CD4-positive, alpha-beta T cell (primary cell): ENCODE results near the gene CIB4. TPM values are rescaled to one million over a fixed set of nuclear protein-coding genes. Genes with fewer than 3 reads are reported as not detected.

ENCODE experiments used
- ATAC-seq: fragments of 200-7000 bp; cut with Tn5 transposase; one replicate; pipeline ENCODE4 v1.10.0; 2022; ENCODE audit warnings: mild to moderate bottlenecking; ENCODE audit not compliant: poor library complexity
- CTCF ChIA-PET: fragments of 350-600 bp; sonication (Branson Sonifier 250); formaldehyde crosslinking; loops from one replicate; lab custom pipeline; 2021; ENCODE audit warnings: antibody characterized with exemption, inconsistent platforms; lab: Charles Lee
- POLR2A ChIA-PET: fragments of 350-600 bp; sonication (Branson Sonifier 250); formaldehyde crosslinking; loops from one replicate; lab custom pipeline; 2021; ENCODE audit warnings: antibody characterized with exemption, inconsistent platforms; lab: Charles Lee
- DNase-seq, 14 experiments: peaks; one replicate each; pipeline ENCODE4 v3.0.0-alpha.2; 2013 to 2020; ENCODE audit warnings: mixed read lengths in 2 of 14
- H3K27ac ChIP-seq, 2 donors: one replicate each; pipeline versions ENCODE4 v1.5.1 to v1.7.0; 2013; ENCODE audit warnings: low read length in 2 of 2, low read depth in 1 of 2, mild to moderate bottlenecking in 1 of 2
- H3K27me3 ChIP-seq, 2 experiments: 1 replicate in 1 of 2; 2 replicates in 1 of 2; pipeline versions ENCODE4 v1.6.1 to v1.7.0; 2013; ENCODE audit warnings: low read length in 2 of 2, control low read depth in 1 of 2, mild to moderate bottlenecking in 1 of 2, moderate library complexity in 1 of 2; ENCODE audit not compliant: insufficient read depth in 2 of 2, control insufficient read depth in 1 of 2
- H3K36me3 ChIP-seq: one replicate; pipeline ENCODE4 v1.6.1; 2013; ENCODE audit warnings: low read length, control low read depth; ENCODE audit not compliant: insufficient read depth
- H3K4me1 ChIP-seq: one replicate; pipeline ENCODE4 v1.6.1; 2013; ENCODE audit warnings: low read length, control low read depth; ENCODE audit not compliant: insufficient read depth
- H3K4me3 ChIP-seq: one replicate; pipeline ENCODE4 v1.5.1; 2013; ENCODE audit warnings: mild to moderate bottlenecking, low read length, moderate library complexity
- H3K9me3 ChIP-seq, 2 experiments: 1 replicate in 1 of 2; 2 replicates in 1 of 2; pipeline versions ENCODE4 v1.6.1 to v1.7.0; 2013; ENCODE audit warnings: low read length in 2 of 2, mild to moderate bottlenecking in 2 of 2, control low read depth in 1 of 2, moderate library complexity in 1 of 2; ENCODE audit not compliant: control insufficient read depth in 1 of 2, insufficient read depth in 1 of 2
- H3K27ac Mint-ChIP-seq: one replicate; pipeline ENCODE4 v1.8.0; 2020; ENCODE audit warnings: mixed read lengths
- H3K27me3 Mint-ChIP-seq: one replicate; pipeline ENCODE4 v1.8.0; 2021; ENCODE audit warnings: mixed read lengths
- H3K36me3 Mint-ChIP-seq: one replicate; pipeline ENCODE4 v1.8.0; 2021; ENCODE audit warnings: low read depth, mixed read lengths
- H3K4me1 Mint-ChIP-seq: one replicate; pipeline ENCODE4 v1.8.0; 2021; ENCODE audit warnings: low read depth, mixed read lengths
- H3K4me3 Mint-ChIP-seq: one replicate; pipeline ENCODE4 v1.8.0; 2020; ENCODE audit warnings: mild to moderate bottlenecking, mixed read lengths
- H3K9me3 Mint-ChIP-seq: one replicate; pipeline ENCODE4 v1.8.0; 2020; ENCODE audit warnings: mixed read lengths
- intact Hi-C, 2 experiments: fragments of 100-400 bp; cut with DNase I in 1 of 2; cut with micrococcal nuclease in 1 of 2; formaldehyde crosslinking; loops; one replicate each; pipeline versions ENCODE4 v1.15.1 to v1.9.0; 2023 to 2025; cut with DNase I, micrococcal nuclease
- total RNA-seq, 174 experiments: library from RNA in 2 of 174; stranded (reverse) in 2 of 174; gene quantifications; one replicate each; pipeline ENCODE4 v1.2.3 and lab custom pipeline; 2021 to 2026
- TF ChIP-seq, protein P1 (sequence below): fragments of 200-600 bp; IDR thresholded peaks from one replicate; pipeline ENCODE4 v1.8.0; 2022; ENCODE audit warnings: antibody characterized with exemption, mild to moderate bottlenecking

Gene CIB4
- total RNA-seq, 2 experiments from 2014 or later = not detected

GRCh38 chr2:26682155-26682554 lies 41.0 kb upstream of the CIB4 start:
- CTCF ChIA-PET = no interaction called here
- intact Hi-C loops = no loop called here

DNA sequence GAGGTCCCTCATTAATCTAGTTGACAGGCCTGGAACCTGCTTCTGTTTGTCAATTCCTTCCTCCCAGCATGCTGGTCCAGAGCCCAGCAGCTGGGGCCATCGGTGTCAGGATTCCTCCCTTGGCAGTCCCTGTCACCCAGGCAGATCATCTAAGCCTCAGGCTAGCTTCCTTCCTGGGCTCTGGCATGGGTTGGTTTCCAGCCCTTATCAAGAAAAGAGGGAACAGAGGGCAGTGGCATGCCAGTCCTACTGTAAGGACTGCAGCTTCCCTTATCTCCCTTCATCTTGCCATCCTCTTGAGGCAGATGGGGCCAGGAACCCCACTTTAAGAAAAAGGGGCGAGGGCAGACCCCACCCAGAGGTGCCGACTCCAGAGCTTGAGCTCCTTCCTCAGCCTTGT lies 40.5 kb upstream of the CIB4 start:
- Mint-ChIP-seq H3K4me1 (no peaks in the 10 kb centered on the region), H3K9me3 (no peaks in the 10 kb centered on the region), H3K27me3 (peaks cover 56% of the 10 kb centered on the region), H3K4me3 (no peak overlapping the region), H3K36me3 (no peaks in the 10 kb centered on the region), H3K27ac (no peak overlapping the region)
- DNase-seq = no peak
- Histone ChIP-seq H3K4me1 (no peaks in the 10 kb centered on the region), H3K9me3 (no peaks in the 10 kb centered on the region), H3K36me3 (no peaks in the 10 kb centered on the region), H3K27me3 (peaks cover 8 to 11% of the 10 kb centered on the region in 2 experiments), H3K4me3 (no peak overlapping the region), H3K27ac (no peak overlapping the region)
- intact Hi-C loops = no loop called here
- no peak for ATAC-seq
- POLR2A ChIA-PET = no interaction called here
- TF ChIP-seq, protein P1, sequence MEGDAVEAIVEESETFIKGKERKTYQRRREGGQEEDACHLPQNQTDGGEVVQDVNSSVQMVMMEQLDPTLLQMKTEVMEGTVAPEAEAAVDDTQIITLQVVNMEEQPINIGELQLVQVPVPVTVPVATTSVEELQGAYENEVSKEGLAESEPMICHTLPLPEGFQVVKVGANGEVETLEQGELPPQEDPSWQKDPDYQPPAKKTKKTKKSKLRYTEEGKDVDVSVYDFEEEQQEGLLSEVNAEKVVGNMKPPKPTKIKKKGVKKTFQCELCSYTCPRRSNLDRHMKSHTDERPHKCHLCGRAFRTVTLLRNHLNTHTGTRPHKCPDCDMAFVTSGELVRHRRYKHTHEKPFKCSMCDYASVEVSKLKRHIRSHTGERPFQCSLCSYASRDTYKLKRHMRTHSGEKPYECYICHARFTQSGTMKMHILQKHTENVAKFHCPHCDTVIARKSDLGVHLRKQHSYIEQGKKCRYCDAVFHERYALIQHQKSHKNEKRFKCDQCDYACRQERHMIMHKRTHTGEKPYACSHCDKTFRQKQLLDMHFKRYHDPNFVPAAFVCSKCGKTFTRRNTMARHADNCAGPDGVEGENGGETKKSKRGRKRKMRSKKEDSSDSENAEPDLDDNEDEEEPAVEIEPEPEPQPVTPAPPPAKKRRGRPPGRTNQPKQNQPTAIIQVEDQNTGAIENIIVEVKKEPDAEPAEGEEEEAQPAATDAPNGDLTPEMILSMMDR = no peak
- CTCF ChIA-PET = no interaction called here

More at GRCh38 chr2:26682155-26682554, 41.0 kb upstream of the CIB4 start:
- H3K4me1 Mint-ChIP-seq = no peaks in the 10 kb centered on the region
- H3K4me3 ChIP-seq = no peak overlapping the region
- H3K4me1 ChIP-seq = no peaks in the 10 kb centered on the region
- no peaks in the 10 kb centered on the region for H3K36me3 ChIP-seq
- H3K4me3 Mint-ChIP-seq = no peak overlapping the region
- H3K9me3 ChIP-seq = no peaks in the 10 kb centered on the region
- TF ChIP-seq, protein P1 = no peak
- DNase-seq (no peak), ATAC-seq (no peak)
- no peak overlapping the region for H3K27ac Mint-ChIP-seq
- H3K27me3 Mint-ChIP-seq = peaks cover 61% of the 10 kb centered on the region
- POLR2A ChIA-PET = no interaction called here
- H3K27me3 ChIP-seq = peaks cover 8 to 11% of the 10 kb centered on the region in 2 experiments
- no peaks in the 10 kb centered on the region for H3K36me3 Mint-ChIP-seq
- H3K27ac ChIP-seq = no peak overlapping the region
- no peaks in the 10 kb centered on the region for H3K9me3 Mint-ChIP-seq

DNA sequence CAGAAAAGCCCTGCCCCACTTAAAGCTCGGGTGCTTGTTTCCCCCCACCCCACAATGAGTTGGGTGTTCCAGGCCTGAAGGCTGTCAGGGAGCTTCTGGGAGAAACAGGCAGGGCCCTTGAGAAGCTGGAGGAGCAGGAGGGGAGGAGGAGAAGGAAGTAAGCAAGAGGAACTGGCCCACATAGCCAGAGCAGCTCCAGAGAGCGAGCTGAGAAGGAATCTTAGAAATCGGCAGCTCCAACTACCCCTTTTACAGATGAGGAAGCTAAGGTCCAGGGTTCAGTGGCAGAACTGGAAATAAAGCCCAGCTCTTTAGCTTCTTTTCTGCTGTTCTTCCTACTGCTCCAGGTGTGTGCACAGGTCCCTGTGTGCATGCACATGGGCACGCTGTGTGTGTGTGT lies 38.7 kb upstream of the CIB4 start:
- POLR2A ChIA-PET = no interaction called here
- Histone ChIP-seq H3K4me1 (no peaks in the 10 kb centered on the region), H3K4me3 (no peak overlapping the region), H3K36me3 (no peaks in the 10 kb centered on the region), H3K27ac (no peak overlapping the region), H3K27me3 (peaks cover 5 to 11% of the 10 kb centered on the region in 2 experiments), H3K9me3 (no peaks in the 10 kb centered on the region)
- H3K27ac Mint-ChIP-seq = no peak overlapping the region
- intact Hi-C loops = no loop called here
- CTCF ChIA-PET = no interaction called here
- peaks cover 44% of the 10 kb centered on the region for H3K27me3 Mint-ChIP-seq
- TF ChIP-seq, protein P1 = no peak
- no peaks in the 10 kb centered on the region for H3K36me3 Mint-ChIP-seq
- no peaks in the 10 kb centered on the region for H3K9me3 Mint-ChIP-seq
- H3K4me1 Mint-ChIP-seq = no peaks in the 10 kb centered on the region
- no peak overlapping the region for H3K4me3 Mint-ChIP-seq
- ATAC-seq = no peak
- no peak for DNase-seq
